Mesendoderm (in vitro differentiated cells): ENCODE data around the gene NBEA.

ENCODE experiments used
- DNase-seq: peaks from one replicate; pipeline ENCODE4 v3.0.0; 2013
- H2AK5ac ChIP-seq: 2 replicates; pipeline ENCODE4 v1.6.1; 2013; ENCODE audit warnings: low read length, inconsistent platforms
- H2BK120ac ChIP-seq: 2 replicates; pipeline ENCODE4 v1.6.1; 2013; ENCODE audit warnings: low read depth, mild to moderate bottlenecking, low read length, moderate library complexity, mixed read lengths
- H2BK15ac ChIP-seq: replicated peaks from 2 replicates; pipeline ENCODE4 v1.6.1; 2013; ENCODE audit warnings: low read depth, mild to moderate bottlenecking, moderate library complexity
- H2BK5ac ChIP-seq: 2 replicates; pipeline ENCODE4 v1.6.1; 2013; ENCODE audit warnings: low read length, inconsistent platforms
- H3K18ac ChIP-seq: 2 replicates; pipeline ENCODE4 v1.6.1; 2013; ENCODE audit warnings: mild to moderate bottlenecking, low read length, mixed read lengths
- H3K23ac ChIP-seq: one replicate; pipeline ENCODE4 v1.6.1; 2013; ENCODE audit warnings: low read length
- H3K27ac ChIP-seq: 2 replicates; pipeline ENCODE4 v1.5.1; 2013; ENCODE audit warnings: low read depth, mild to moderate bottlenecking, inconsistent platforms, low read length, moderate library complexity
- H3K27me3 ChIP-seq: 2 replicates; pipeline ENCODE4 v1.6.1; 2013; ENCODE audit warnings: low read length, control low read depth, mild to moderate bottlenecking, inconsistent platforms; ENCODE audit not compliant: insufficient read depth, poor library complexity
- H3K36me3 ChIP-seq: 2 replicates; pipeline ENCODE4 v1.6.1; 2013; ENCODE audit warnings: low read length, inconsistent platforms; ENCODE audit not compliant: control insufficient read depth, insufficient read depth
- H3K4ac ChIP-seq: one replicate; pipeline ENCODE4 v1.6.1; 2013; ENCODE audit warnings: low read depth, mild to moderate bottlenecking, low read length, moderate library complexity
- H3K4me1 ChIP-seq: 2 replicates; pipeline ENCODE4 v1.6.1; 2013; ENCODE audit warnings: low read depth, low read length, inconsistent platforms; ENCODE audit not compliant: control insufficient read depth
- H3K4me2 ChIP-seq: 2 replicates; pipeline ENCODE4 v1.6.1; 2013; ENCODE audit warnings: low read length
- H3K4me3 ChIP-seq: 2 replicates; pipeline ENCODE4 v1.5.1; 2013; ENCODE audit warnings: mild to moderate bottlenecking, low read length
- H3K56ac ChIP-seq: one replicate; pipeline ENCODE4 v1.6.1; 2013; ENCODE audit warnings: low read length
- H3K79me1 ChIP-seq: 2 replicates; pipeline ENCODE4 v1.6.1; 2013; ENCODE audit warnings: low read length, inconsistent platforms
- H3K79me2 ChIP-seq: 2 replicates; pipeline ENCODE4 v1.6.1; 2013; ENCODE audit warnings: mild to moderate bottlenecking, low read length; ENCODE audit not compliant: control insufficient read depth, insufficient read depth
- H3K9ac ChIP-seq: 2 replicates; pipeline ENCODE4 v1.6.1; 2013; ENCODE audit warnings: low read length, inconsistent platforms
- H4K5ac ChIP-seq: one replicate; pipeline ENCODE4 v1.6.1; 2013; ENCODE audit warnings: low read length
- H4K8ac ChIP-seq: one replicate; pipeline ENCODE4 v1.6.1; 2013; ENCODE audit warnings: low read depth, mild to moderate bottlenecking, control low read depth, low read length, moderate library complexity
- WGBS: extraction: QIAGEN DNeasy Blood & Tissue Kit; methylation state at CpG from one replicate; pipeline ENCODE4 v1.1.7; 2013; ENCODE audit warnings: low lambda C conversion rate, missing lambda C conversion rate; ENCODE audit not compliant: insufficient coverage; ENCODE audit errors: extremely low coverage; 5-methylcytosine and 5-hydroxymethylcytosine counted together

The NBEA gene

DNA sequence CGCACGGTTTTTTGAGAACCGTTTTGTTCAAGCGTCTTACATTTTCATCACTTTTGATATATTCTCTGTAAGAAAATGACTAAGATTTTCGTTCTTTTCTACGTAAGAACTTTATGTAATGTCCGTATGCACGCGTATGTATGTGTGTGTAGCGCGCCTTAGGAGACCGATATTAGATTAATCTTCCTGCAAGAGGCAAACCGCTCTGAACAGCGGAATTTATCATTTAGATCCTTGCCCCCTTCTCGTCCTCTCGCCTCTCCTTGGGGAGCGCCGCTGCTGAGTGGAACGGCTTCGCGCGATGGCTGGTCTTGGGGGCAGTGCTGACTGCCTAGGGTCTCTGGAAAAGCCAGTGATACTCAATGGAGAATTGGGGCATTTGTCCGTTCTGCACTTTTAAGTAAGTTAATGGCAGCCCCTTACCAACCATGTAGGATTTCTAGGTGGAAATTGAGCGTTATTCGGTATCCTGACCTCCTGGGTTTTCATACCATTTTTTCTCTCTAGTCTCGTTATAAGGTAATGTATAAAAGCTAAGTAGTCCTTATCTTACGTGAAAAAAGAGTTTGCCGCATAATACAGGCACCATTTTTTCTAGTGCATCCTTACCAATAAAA lies 529.7 kb downstream of the NBEA start:
- Histone ChIP-seq H3K4me1 (no peaks in the 10 kb centered on the region), H3K27ac (no peak overlapping the region)
- peak; percentile 33 for DNase-seq

DNA sequence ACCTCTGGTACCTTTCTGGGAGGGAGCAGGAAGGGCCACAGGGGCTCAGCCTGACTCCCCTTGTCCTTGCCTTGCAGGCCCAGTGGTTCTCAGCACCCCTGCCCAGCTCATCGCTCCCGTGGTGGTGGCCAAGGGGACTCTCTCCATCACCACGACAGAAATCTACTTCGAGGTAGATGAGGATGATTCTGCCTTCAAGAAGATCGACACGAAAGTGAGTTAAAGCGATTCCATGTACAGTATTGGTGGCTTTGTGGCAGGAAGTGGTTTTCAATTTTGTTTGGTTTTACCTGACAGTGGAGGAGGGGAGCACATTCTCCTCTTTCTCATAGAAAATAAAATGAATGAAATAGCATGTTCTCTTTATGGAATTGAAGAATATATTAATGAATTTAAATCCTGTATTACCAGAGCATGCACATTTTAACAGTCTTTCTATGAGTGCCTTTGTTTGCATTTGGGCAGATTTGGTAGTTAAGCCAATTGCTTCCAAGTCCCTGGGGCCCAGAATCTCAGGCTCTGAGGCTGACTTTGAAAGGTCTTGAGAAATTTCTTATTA lies 530.3 kb downstream of the NBEA start:
- Histone ChIP-seq H3K18ac (no peak overlapping the region), H4K5ac (no peak overlapping the region), H3K23ac (no peak overlapping the region), H3K4me2 (no peak overlapping the region), H3K79me1 (no peaks in the 10 kb centered on the region), H3K36me3 (no peaks in the 10 kb centered on the region), H2BK120ac (no peak overlapping the region), H3K4me1 (no peaks in the 10 kb centered on the region), H3K27me3 (peaks cover 23% of the 10 kb centered on the region), H3K27ac (no peak overlapping the region), H2BK15ac (no peak overlapping the region), H4K8ac (no peak overlapping the region), H3K56ac (peak overlapping the region; percentile 35), H3K4me3 (no peak overlapping the region), H2BK5ac (no peak overlapping the region), H3K4ac (no peak overlapping the region), H2AK5ac (no peak overlapping the region), H3K9ac (no peak overlapping the region), H3K79me2 (no peaks in the 10 kb centered on the region)
- no CpG with 5 or more reads among the region's 7 CpGs for WGBS
- peak; percentile 15 for DNase-seq

More for the DNA sequence above, 529.7 kb downstream of the NBEA start:
- no peak overlapping the region for H3K18ac ChIP-seq
- no peak overlapping the region for H3K4me3 ChIP-seq
- H3K56ac ChIP-seq, result no peak overlapping the region
- H2BK120ac ChIP-seq, result no peak overlapping the region
- H3K79me1 ChIP-seq, result no peaks in the 10 kb centered on the region
- no peak overlapping the region for H2BK5ac ChIP-seq
- no peak overlapping the region for H3K9ac ChIP-seq
- H4K8ac ChIP-seq, result no peak overlapping the region
- no peak overlapping the region for H2AK5ac ChIP-seq
- H3K27me3 ChIP-seq, result peaks cover 18% of the 10 kb centered on the region
- H3K4me2 ChIP-seq, result peak overlapping the region; percentile 19
- no CpG with 5 or more reads among the region's 28 CpGs for WGBS
- no peak overlapping the region for H3K23ac ChIP-seq
- H3K4ac ChIP-seq, result no peak overlapping the region
- H3K36me3 ChIP-seq, result no peaks in the 10 kb centered on the region
- no peak overlapping the region for H4K5ac ChIP-seq
- H3K79me2 ChIP-seq, result no peaks in the 10 kb centered on the region
- H2BK15ac ChIP-seq, result no peak overlapping the region

DNA sequence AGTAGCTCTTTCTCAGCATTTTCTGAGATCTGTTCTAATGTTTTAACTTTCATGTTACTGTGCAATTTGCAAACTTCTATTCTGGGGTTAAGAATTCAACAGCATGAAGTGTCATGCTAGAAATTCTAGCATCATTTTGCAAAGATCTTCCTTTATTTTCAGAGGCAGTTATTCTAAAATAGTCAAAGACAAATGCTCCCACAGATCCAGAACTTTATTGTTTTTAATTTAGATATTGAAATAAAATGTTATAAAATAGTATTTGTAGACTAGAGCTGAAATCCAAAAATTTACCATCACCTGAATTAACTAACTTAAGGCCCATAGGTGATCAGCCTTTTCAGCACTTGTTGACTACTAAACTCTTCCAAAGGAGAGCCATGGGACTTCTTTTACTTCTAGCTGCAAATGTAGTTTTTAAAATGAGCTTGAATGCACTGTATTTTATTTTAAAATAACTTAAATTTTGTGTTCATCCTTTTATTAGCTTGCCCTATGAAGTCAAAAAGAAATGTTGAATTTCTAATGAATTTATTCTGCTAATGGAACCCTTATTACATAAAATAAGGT lies 531.2 kb downstream of the NBEA start:
- no peak overlapping the region for H3K4me3 ChIP-seq
- DNase-seq, result no peak

GRCh38 chr13:35473802-35474201 lies 531.7 kb downstream of the NBEA start:
- H2BK15ac ChIP-seq, result no peak overlapping the region
- DNase-seq, result no peak

More for the DNA sequence above, 531.2 kb downstream of the NBEA start:
- H3K79me2 ChIP-seq, result no peaks in the 10 kb centered on the region
- no peak overlapping the region for H3K56ac ChIP-seq
- H2BK5ac ChIP-seq, result no peak overlapping the region
- H3K18ac ChIP-seq, result no peak overlapping the region
- no peaks in the 10 kb centered on the region for H3K36me3 ChIP-seq
- H4K8ac ChIP-seq, result no peak overlapping the region
- no peak overlapping the region for H4K5ac ChIP-seq
- H3K79me1 ChIP-seq, result no peaks in the 10 kb centered on the region
- no peak overlapping the region for H2BK120ac ChIP-seq
- H3K27ac ChIP-seq, result no peak overlapping the region
- no peak overlapping the region for H2AK5ac ChIP-seq
- H2BK15ac ChIP-seq, result no peak overlapping the region
- H3K27me3 ChIP-seq, result peaks cover 28% of the 10 kb centered on the region
- H3K4me1 ChIP-seq, result no peaks in the 10 kb centered on the region
- no peak overlapping the region for H3K9ac ChIP-seq
- no peak overlapping the region for H3K23ac ChIP-seq
- no peak overlapping the region for H3K4ac ChIP-seq
- no peak overlapping the region for H3K4me2 ChIP-seq

DNA sequence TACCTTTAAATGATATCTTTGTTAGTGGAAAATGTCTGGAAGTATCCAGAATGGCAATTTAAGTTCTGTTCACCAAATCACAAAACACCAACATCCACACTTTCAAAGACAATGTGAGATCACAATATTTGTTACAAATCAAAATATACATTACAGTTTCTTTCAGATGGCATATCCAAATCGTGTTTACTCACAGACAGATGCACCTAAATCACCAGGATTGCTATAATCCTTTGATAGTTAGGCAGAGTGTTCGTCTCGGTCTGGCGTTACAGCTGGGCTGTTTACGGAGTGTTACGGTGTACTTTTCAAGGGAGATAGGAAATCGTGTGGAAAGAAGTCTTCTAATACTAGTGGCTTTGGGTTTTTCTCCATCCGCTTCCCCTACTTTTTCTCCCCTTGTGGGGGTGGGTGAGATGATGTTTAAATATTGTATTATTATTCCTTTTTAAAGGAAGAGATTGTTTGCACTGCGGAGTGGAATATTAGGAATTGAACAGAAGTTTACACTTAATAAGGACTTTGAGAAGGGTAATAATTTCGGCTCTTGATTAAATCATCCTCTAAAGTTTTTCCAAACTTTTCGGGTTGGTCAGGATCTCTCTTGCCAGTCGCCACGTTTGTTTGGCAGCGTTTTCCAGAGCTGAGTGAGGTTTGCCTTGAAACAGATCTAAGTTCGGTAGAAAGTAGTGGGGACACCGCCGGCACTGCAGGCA lies 532.6 kb downstream of the NBEA start:
- no peak overlapping the region for H2BK120ac ChIP-seq
- no peak overlapping the region for H3K9ac ChIP-seq
- no peak overlapping the region for H2AK5ac ChIP-seq
- H3K4me2 ChIP-seq, result peak overlapping the region; percentile 61
- H2BK5ac ChIP-seq, result no peak overlapping the region
- H3K79me1 ChIP-seq, result no peaks in the 10 kb centered on the region
- H3K56ac ChIP-seq, result no peak overlapping the region
- no peaks in the 10 kb centered on the region for H3K36me3 ChIP-seq
- no peaks in the 10 kb centered on the region for H3K79me2 ChIP-seq
- no peak overlapping the region for H3K23ac ChIP-seq
- no peak overlapping the region for H3K27ac ChIP-seq
- no peak overlapping the region for H3K4me3 ChIP-seq
- WGBS, result no CpG with 5 or more reads among the region's 17 CpGs
- H3K27me3 ChIP-seq, result peaks cover 36% of the 10 kb centered on the region
- H3K4ac ChIP-seq, result no peak overlapping the region
- H4K8ac ChIP-seq, result no peak overlapping the region
- no peak overlapping the region for H3K18ac ChIP-seq
- no peak overlapping the region for H4K5ac ChIP-seq
- peak; percentile 33 for DNase-seq
- H3K4me1 ChIP-seq, result no peaks in the 10 kb centered on the region
- H2BK15ac ChIP-seq, result no peak overlapping the region

More at GRCh38 chr13:35473802-35474201, 531.7 kb downstream of the NBEA start:
- Histone ChIP-seq H3K9ac (no peak overlapping the region), H3K79me2 (no peaks in the 10 kb centered on the region), H4K5ac (no peak overlapping the region), H3K27ac (no peak overlapping the region), H3K27me3 (peaks cover 32% of the 10 kb centered on the region), H3K4ac (no peak overlapping the region), H3K23ac (no peak overlapping the region), H3K4me1 (no peaks in the 10 kb centered on the region), H3K56ac (no peak overlapping the region), H3K36me3 (no peaks in the 10 kb centered on the region), H3K79me1 (no peaks in the 10 kb centered on the region), H4K8ac (no peak overlapping the region), H3K4me2 (no peak overlapping the region), H3K4me3 (no peak overlapping the region), H3K18ac (no peak overlapping the region), H2AK5ac (no peak overlapping the region), H2BK5ac (no peak overlapping the region), H2BK120ac (no peak overlapping the region)
- whole genome bisulfite sequencing, result no CpG with 5 or more reads among the region's 2 CpGs
